Frontal cortex (tissue), 4 donors: Measurements from ENCODE around the gene OR2V2. TPM values are rescaled to one million over a fixed set of nuclear protein-coding genes. Genes with fewer than 3 reads are reported as not detected.
A peak's percentile ranks its signal among the peaks of the same experiment; 100 is the strongest.
"Not testable (repeated sequence)": the region's sequence is repeated elsewhere in the genome, so short reads cannot be mapped to it uniquely, and the experiment has no call there.

Experiments
- DNase-seq, 2 donors: peaks; one replicate each; pipeline ENCODE4 v3.0.0; 2012; ENCODE audit warnings: low spot score in 2 of 2
- FAIRE-seq: peaks from 2 replicates; lab custom pipeline; 2012; peaks lifted over from hg19 to GRCh38; lab: Jason Lieb, UNC
- total RNA-seq: library from RNA; depleted of rRNA; stranded (reverse); fragments of >200 nt; gene quantifications from one replicate; pipeline ENCODE4 v1.2.3, GENCODE V29; 2014
- donor health status: control.
- donor health status: control.
- donor health status: control.

Gene OR2V2
- total RNA-seq, 1 donor from 2014 or later, result not detected

DNA sequence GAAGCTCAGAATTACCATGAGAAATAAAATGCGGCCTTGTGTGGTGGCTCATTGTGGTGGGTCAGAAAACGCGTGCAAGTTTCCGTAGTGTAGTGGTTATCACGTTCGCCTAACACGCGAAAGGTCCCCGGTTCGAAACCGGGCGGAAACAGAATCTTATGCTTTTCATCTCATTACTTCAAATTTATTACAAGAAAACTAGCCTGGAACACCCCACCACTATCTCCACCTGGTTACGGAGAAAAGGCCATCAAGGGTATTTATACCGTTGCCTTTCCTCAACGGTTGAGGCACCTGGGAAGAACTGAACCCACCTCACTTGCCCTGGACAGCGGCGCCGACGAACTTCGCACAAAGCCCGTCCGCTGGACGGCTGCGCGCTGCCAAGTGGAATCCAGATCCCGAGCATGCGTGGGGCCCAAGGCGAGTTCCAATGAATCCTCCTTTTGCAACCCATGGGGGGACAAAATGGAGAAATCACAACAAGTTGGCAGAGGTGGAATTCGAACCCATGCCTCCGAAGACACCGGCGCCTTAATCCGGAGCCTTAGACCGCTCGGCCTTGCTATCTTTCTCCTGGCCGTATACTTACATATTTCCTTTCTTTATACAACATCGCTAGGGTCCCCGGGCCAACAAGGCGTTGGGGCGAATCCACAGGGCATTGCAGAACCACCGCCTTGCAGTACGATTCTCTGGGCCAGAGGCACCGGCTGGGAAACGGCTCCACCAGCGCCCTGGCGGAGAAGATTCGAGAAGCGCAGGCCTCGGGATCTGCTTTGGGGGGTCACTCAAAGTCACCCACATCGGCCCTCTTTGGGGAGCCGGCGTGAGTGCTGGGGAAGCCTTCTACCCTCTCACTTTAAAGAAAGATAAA lies 16.9 kb downstream of the OR2V2 start:
- FAIRE-seq (no peak), DNase-seq (no peak)

DNA sequence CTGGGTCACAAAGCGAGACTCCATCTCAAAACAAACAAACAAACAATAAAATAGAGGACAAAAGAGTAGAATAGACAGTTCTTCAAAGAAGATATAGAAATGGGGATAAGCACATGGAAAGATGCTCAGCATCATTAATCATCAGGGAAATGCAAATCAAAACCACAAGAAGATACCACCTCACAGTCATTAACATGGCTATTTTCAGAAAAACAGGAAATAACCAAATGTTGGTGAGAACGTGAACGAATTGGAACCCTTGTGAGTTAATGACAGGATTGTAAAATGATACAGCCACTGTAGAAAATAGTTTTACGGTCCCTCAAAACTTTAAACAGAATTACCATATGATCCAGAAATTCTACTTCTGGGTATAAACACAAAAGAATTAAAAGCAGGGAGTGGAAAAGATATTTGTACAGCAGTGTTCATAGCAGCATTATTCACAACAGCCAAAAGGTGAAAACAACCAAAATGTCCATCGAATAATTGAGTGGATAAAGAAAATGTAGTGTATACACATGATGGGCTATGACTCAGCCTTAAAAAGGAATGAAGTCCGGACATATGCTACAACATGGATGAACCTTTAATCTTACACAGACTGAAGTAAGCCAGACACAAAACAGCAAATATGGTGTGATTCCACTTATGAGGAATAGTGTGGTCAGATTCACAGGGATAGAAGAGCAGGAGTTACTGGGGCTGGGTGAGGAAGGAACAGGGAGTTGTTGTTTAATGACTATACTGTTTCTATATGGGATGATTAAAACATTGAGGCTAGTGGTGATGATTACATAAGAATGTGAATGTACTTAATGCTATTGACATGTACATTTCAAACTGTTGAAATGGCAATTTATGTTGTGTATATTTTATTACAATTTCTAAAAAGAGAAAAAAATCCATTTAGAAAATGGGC lies 19.7 kb downstream of the OR2V2 start:
- no peak for FAIRE-seq
- DNase-seq, result no peak

DNA sequence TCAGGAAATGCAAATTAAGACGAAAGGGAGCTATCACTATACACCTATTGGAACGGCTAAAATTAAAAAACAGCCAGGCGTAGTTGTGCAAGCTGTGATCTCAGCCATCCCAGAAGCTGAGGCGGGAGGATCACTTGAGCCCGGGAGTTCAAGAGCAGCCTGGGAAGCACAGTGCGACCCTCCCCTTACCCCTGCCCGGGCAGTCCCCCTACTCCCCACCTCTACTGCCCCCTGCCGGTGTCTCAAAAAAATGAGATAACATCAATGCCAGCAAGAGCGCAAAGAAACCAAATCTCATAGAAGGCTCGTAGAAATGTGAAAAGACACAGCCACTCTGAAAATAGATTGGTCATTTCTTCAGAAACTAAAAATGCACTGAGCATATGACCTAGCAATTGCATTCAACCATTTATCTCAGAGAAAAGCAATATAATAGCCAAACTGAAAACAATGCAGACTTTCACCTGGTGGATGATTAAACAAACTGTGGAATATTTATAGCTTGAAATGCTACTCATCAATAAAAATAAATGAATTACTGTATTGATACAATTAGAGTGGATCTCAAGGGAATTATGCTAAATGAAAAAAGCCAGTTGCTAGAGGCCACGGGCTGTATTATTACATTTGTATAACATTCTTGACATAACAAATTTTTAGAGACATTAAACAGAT lies 20.6 kb downstream of the OR2V2 start:
- no peak for FAIRE-seq
- no peak for DNase-seq

DNA sequence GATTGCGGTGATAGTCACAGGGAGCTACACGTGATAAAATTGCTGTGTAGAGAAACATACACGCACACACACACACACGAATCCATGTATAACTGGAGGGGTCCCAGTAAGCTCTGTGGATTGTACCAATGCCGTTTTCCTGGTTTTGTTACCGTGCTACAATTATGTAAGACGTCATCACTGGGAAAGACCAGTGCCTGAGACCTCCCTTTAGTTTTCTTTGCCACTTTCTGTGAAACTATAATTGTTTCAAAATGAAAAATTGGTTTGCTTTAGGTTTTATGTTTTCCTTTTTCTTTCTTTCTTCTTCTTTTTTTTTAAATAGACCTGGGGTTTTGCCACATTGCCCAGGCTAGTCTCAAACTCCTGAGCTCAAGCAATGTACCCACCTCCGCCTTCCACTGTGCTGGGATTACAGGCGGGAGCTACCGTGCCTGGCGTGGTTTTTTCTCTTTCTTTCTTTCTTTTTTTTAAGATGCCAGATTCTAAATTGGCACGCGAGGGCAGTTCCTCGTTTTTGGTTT lies 21.3 kb downstream of the OR2V2 start:
- FAIRE-seq, result no peak
- no peak for DNase-seq

DNA sequence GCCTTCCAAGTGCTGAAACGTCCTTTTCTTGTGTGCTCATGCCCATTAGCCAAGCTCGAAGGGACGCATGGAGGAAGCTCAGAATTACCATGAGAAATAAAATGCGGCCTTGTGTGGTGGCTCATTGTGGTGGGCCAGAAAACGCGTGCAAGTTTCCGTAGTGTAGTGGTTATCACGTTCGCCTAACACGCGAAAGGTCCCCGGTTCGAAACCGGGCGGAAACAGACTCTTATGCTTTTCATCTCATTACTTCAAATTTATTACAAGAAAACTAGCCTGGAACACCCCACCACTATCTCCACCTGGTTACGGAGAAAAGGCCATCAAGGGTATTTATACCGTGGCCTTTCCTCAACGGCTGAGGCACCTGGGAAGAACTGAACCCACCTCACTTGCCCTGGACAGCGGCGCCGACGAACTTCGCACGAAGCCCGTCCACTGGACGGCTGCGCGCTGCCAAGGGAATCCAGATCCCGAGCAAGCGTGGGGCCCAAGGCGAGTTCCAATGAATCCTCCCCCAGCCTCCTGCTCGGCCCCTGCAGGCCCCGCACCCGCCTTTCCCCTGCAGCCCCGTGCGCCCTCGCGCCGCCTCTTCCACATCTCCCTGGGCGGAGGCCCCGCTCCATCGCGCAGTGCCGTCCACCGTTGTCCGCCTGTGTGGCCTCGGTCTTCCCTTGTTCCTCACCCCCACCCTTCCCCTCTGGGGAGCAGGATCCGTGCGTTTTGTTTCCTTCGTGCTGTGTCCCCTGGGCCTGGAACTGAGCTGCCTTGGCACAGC lies 22.3 kb downstream of the OR2V2 start:
- not testable (repeated sequence) for FAIRE-seq

DNA sequence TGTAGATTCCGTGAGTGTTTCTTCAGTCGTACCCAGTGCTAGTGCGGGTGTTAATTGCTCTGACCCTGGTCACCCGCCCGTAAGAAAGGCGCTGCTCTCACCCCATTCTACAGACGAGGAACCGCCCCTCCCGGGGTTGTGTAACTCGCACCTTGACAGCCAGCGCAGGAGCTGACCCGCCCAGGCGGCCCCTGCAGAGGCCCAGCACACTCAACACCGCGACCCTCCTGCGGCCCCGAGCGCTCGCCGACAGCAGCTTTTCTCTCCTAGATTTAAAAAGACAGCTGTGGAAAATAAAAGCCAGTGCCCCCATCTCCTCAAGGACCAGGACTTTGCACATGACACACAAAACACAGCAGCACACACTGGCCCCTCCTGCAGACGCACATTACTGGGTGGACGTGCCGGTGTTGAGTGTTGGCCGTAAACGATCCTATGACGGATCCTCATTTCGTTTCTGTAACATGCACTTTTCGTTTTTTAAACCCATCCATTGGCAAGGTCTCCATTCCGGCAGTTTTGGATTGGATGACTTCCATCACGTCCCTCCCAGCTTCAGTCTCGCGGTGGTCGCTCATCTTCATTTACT lies 22.9 kb downstream of the OR2V2 start:
- DNase-seq (no peak), FAIRE-seq (no peak)

More for the DNA sequence above, 22.3 kb downstream of the OR2V2 start:
- not testable (repeated sequence) for DNase-seq

DNA sequence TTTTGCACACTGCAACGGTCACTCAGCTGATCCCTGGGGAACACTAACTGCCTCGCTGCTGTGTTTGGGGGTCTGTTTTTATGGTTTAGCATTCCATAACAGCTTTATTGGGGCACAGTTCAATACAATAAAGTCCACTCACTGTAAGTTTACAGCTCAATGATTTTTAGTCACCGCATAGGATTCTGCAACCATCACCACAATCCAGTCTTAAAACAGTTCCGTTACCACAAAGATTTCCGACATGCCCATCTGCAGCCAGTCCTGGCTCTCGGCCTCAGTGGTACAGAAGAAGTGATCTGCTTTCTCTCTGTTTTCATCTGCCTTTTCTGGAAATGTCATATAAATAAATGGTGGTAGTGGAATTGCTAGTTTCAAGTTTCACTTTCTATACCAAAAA lies 23.6 kb downstream of the OR2V2 start:
- no peak for DNase-seq
- no peak for FAIRE-seq

DNA sequence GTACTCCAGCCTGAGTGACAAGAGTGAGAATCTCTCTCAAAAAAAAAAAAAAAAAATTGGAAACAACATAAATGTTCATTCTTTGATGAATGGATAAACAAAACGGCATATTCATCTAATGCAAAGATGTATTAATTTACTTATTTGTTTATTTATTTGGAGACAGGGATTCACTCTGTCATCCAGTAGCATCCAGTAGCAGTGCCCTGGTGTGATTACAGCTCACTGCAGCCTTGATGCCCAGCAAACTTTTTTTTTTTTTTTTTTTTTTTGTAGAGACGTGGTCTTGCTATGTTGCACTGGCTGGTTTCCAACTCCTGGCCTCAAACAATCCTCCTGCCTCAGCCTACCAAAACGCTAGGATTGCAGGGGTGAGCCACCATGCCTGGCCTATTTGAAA lies 24.4 kb downstream of the OR2V2 start:
- no peak for FAIRE-seq
- DNase-seq, result no peak

- DNase-seq, result no peak
- no peak for FAIRE-seq
Measured at GRCh38 chr5:181173027-181173419, 25.6 kb downstream of the OR2V2 start.

DNA sequence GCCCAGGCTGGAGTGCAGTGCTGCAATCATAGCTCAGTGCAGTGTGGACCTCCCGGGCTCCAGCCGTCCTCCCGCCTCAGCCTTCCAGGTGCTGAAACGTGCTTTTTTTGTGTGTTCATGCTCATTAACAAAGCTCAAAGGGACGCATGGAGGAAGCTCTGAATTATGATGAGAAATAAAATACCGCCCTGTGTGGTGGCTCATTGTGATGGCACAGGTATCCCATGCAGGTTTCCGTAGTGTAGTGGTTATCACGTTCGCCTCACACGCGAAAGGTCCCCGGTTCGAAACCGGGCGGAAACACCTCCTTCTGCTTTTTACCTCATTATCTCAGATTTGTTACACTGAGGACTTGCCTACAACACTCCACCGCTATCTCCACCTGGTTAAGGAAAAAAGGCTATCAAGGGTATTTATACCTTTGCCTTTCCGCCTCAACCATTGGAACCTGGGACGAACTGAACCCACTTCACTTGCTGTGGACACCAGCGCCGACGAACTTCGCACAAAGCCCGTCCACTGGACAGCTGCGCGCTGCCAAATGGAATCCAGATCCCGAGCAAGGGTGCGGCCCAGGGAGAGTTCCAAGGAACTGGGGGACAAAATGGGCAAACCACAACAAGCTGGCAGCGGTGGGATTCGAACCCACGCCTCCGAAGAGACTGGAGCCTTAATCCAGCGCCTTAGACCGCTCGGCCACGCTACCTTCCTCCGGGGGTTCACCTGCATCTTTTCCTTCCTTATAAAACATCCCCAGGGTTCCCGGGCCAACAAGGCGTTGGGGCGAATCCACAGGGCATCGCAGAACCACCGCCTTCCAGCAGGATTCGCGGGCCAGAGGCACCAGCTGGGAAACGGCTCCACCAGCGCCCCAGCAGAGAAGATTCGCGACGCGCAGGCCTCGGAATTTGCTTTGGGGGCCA lies 26.3 kb downstream of the OR2V2 start:
- FAIRE-seq (no peak), DNase-seq (no peak)

DNA sequence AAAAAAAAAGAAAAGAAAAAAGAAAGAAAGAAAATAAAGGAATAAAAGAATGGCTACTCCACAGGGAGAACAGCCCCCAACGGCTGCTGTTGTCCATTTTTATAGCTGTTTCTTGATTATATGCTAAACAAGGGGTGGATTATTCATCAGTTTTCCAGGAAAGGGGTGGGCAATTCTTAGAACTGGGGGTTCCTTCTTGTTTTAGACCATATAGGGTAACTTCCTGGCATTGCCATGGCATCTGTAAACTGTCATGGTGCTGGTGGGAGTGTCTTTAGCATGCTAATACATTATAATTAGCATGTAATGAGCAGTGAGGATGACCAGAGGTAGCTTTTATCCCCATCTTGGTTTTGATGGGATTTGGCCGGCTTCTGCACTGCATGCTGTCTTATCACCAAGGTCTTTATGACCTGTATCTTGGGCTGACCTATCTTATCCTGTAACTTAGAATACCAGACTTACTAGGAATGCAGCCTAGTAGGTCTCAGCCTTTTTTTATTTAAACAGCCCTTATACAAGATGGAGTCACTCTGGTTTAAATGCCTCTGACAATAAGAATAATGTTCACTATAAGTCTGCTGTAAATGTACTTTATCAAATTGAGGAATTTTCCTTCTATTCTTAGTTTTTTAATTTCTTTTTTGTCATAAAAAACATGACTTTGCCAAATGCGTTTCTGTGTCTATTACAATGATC lies 29.0 kb downstream of the OR2V2 start:
- FAIRE-seq, result no peak
- DNase-seq, result no peak

GRCh38 chr5:181177559-181177958 lies 30.2 kb downstream of the OR2V2 start:
- FAIRE-seq, DNase-seq: not testable (repeated sequence)

DNA sequence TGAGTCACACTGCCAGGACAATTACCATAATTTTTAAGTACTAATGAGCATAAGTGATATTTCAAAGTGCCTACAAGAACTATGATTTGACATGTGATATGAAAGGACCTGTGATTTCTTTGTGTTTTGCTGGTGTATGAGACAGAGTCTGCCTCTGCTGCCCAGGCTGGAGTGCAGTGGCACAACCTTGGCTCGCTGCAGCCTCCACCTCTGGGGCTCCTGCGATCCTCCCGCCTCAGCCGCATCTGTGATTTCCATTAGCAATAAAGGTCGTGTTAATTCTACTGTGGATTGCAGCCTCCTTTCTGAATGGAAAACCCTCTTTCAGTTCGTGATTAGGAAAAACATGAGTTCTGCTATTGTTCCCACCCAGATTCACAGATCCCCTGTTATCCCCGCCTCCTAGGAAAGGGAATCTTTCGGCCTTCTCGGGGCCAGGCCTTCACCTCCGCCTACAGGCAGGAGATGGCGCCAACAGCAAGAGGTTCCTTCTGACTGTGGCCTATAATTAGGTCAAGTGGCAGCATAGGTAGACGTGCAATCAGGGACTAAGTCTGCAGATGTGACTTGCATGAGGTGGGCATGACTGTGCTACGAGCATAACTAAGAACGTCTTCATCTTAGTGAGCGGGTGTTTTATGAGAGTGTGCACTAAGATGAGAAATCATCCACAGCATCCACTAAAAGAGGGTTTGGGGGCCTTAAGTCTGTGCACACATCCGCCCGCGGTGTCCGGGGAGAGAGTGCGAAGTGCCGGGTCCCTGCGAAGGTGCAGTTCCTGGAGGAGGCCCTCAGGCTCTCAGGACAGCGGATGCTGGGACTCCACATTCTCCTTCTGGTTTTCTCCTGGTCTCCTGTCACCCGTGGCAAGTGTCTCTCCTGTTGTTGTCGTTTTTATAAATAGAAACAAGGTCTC lies 34.5 kb downstream of the OR2V2 start:
- no peak for FAIRE-seq
- DNase-seq, result no peak

- no peak for FAIRE-seq
- no peak for DNase-seq
Measured at GRCh38 chr5:181182651-181183050, 35.3 kb downstream of the OR2V2 start.

DNA sequence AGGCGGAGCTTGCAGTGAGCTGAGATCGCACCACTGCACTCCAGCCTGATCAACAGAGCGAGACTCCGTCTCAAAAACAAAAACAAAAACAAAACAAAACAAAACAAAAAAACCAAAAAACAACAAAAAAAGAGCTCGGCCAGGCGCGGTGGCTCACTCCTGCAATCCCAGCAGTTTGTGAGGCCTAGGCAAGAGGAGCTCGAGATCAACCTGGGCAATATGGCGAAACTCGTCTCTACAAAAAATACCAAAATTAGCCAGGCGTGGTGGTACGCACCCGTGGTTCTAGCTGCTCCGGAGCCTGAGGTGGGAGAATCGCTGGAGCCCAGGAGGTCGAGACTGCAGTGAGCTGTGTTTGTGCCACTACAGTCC lies 37.4 kb downstream of the OR2V2 start:
- DNase-seq, result no peak
- no peak for FAIRE-seq

DNA sequence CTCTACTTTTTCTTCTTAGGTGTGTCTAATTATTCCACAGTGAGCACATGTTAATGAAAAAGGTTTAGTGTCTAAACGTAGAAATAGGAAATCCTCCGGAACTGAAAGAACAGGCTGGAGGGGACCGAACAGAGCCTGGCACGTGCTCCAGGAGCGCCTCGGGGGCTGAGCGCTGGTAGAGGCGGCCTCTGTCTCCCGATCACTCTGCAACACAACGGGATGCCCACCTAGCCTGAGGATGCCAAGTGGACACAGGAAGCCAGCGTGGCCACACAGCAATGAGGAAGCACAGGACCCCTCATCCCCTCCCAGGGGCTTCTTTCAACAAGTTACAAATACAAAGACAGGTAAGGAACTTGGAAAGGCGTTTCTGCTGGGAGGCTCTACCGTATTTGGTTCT lies 38.2 kb downstream of the OR2V2 start:
- FAIRE-seq (no peak), DNase-seq (peak in 1 of 2 donors; percentile 5)
